Mesothelial cell of epicardium (in vitro differentiated cells): ENCODE results near the gene KRI1. TPM values are rescaled to one million over a fixed set of nuclear protein-coding genes. Genes with fewer than 3 reads are reported as not detected.

Experiments
- DNase-seq, 2 experiments: peaks; one replicate each; pipeline ENCODE4 v3.0.0; 2021; ENCODE audit warnings: low spot score in 2 of 2; ENCODE audit not compliant: unreplicated experiment in 2 of 2
- H3K27ac Mint-ChIP-seq: 2 replicates; pipeline ENCODE4 v1.8.0; 2021; ENCODE audit warnings: mixed read lengths
- H3K27me3 Mint-ChIP-seq: 2 replicates; pipeline ENCODE4 v1.8.0; 2021; ENCODE audit warnings: low read depth, mixed read lengths
- H3K36me3 Mint-ChIP-seq: 2 replicates; pipeline ENCODE4 v1.8.0; 2021; ENCODE audit warnings: mixed read lengths
- H3K4me1 Mint-ChIP-seq: 2 replicates; pipeline ENCODE4 v1.8.0; 2021; ENCODE audit warnings: mixed read lengths
- H3K4me3 Mint-ChIP-seq: 2 replicates; pipeline ENCODE4 v1.8.0; 2021; ENCODE audit warnings: mild to moderate bottlenecking, moderate library complexity, mixed read lengths
- H3K9me3 Mint-ChIP-seq: 2 replicates; pipeline ENCODE4 v1.8.0; 2021; ENCODE audit warnings: mixed read lengths
- total RNA-seq: library from RNA; stranded (reverse); gene quantifications from 3 replicates; pipeline ENCODE4 v1.2.1, GENCODE V29; 2021
- TF ChIP-seq, protein P1 (sequence below): fragments of 200-600 bp; sonication (generic); IDR thresholded peaks from one replicate; pipeline ENCODE4 v1.5.0; 2021; ENCODE audit warnings: antibody characterized with exemption; ENCODE audit not compliant: unreplicated experiment

Gene KRI1
- total RNA-seq, 1 donor from 2014 or later = 27.4 TPM

DNA sequence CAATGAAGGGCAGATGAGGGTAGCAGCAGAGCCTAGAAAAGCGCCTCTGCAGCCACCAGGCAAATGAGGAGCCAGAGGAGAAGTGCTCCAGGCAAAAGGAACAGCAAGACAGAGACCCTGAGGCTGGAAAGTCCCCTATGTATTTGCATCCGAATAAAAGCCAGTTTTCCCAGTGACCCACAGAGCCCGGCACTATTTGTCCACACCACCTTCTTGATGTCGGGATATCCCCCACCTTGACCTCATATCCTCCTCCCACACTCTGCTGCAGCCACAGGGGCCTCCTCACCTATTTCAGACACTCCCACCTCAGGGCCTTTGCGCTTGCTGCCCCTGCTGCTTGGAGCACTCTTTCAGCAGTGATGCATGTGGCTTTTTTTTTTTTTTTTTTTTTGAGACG, 15.5 kb downstream of the KRI1 start:
- no peak overlapping the region for H3K27ac Mint-ChIP-seq
- no peak for DNase-seq
- no peaks in the 10 kb centered on the region for H3K4me1 Mint-ChIP-seq
- no peaks in the 10 kb centered on the region for H3K9me3 Mint-ChIP-seq
- no peak overlapping the region for H3K4me3 Mint-ChIP-seq
- TF ChIP-seq, protein P1, sequence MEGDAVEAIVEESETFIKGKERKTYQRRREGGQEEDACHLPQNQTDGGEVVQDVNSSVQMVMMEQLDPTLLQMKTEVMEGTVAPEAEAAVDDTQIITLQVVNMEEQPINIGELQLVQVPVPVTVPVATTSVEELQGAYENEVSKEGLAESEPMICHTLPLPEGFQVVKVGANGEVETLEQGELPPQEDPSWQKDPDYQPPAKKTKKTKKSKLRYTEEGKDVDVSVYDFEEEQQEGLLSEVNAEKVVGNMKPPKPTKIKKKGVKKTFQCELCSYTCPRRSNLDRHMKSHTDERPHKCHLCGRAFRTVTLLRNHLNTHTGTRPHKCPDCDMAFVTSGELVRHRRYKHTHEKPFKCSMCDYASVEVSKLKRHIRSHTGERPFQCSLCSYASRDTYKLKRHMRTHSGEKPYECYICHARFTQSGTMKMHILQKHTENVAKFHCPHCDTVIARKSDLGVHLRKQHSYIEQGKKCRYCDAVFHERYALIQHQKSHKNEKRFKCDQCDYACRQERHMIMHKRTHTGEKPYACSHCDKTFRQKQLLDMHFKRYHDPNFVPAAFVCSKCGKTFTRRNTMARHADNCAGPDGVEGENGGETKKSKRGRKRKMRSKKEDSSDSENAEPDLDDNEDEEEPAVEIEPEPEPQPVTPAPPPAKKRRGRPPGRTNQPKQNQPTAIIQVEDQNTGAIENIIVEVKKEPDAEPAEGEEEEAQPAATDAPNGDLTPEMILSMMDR = no peak
- no peaks in the 10 kb centered on the region for H3K27me3 Mint-ChIP-seq
- peaks cover 27% of the 10 kb centered on the region for H3K36me3 Mint-ChIP-seq

DNA sequence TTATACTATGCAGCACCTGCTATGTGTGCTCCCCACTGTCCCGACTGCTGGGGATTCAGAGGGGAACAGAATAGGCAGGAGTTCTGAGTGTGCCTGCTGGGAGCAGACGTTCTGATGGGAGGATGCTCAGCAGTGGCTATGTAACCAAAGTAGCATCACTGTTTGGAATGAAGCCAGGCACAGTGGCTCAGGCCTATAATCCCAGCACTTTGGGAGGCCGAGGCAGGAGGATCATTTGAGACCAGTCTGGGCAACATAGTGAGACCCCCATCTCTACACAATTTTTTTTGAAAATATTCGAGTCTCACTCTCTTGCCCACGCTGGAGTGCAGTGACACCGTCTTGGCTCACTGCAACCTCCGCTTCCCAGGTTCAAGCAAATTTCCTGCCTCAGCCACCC, 16.1 kb downstream of the KRI1 start:
- H3K36me3 Mint-ChIP-seq = peaks cover 28% of the 10 kb centered on the region
- TF ChIP-seq, protein P1 = no peak
- H3K4me1 Mint-ChIP-seq = peaks cover 3% of the 10 kb centered on the region
- H3K4me3 Mint-ChIP-seq = no peak overlapping the region
- H3K27ac Mint-ChIP-seq = no peak overlapping the region
- no peaks in the 10 kb centered on the region for H3K9me3 Mint-ChIP-seq
- DNase-seq = no peak
- H3K27me3 Mint-ChIP-seq = no peaks in the 10 kb centered on the region

DNA sequence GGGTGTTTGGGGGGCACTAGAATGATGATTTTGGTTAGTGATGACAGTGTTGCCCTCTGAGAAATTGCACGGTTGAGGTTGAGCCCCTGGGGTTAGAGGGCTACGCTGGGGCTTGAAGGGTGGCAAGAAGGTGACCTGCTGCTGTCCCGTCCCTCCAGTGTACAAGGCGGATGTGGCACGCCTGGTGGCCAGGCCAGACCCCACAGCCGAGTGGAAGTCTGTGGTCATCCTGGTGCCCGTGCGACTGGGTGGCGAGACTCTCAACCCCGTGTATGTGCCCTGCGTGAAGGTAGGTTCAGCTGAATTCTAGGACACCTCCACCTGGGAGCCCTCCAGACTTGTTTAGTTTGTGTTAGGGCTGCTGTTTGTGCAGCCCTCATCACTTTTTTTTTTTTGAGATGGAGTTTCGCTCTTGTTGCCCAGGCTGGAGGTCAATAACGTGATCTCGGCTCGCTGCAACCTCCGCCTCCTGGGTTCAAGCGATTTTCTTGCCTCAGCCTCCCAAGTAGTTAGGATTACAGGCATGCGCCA, 17.0 kb downstream of the KRI1 start:
- peaks cover 3% of the 10 kb centered on the region for H3K4me1 Mint-ChIP-seq
- H3K27me3 Mint-ChIP-seq = no peaks in the 10 kb centered on the region
- H3K4me3 Mint-ChIP-seq = no peak overlapping the region
- TF ChIP-seq, protein P1 = no peak
- peaks cover 28% of the 10 kb centered on the region for H3K36me3 Mint-ChIP-seq
- H3K27ac Mint-ChIP-seq = no peak overlapping the region
- H3K9me3 Mint-ChIP-seq = no peaks in the 10 kb centered on the region
- DNase-seq = no peak

DNA sequence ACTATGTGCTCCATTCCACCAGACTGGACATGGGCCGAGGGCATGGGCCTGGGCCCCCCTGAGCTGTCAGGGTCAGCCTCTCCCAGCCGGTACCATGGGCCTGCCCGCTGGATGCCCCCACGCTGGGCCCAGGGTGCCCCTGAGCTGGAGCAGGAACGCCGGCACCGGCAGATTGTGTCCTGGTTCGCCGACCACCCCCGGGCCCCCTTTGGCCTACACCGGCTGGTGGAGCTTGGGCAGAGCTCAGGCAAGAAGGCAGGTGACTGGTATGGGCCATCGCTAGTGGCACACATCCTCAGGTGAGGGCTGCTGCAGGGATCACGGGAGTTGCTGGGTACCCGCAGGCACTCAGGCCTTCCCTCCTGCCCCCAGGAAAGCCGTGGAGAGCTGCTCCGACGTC, 19.0 kb downstream of the KRI1 start:
- no peaks in the 10 kb centered on the region for H3K27me3 Mint-ChIP-seq
- H3K9me3 Mint-ChIP-seq = no peaks in the 10 kb centered on the region
- H3K36me3 Mint-ChIP-seq = peaks cover 16% of the 10 kb centered on the region
- peaks cover 3% of the 10 kb centered on the region for H3K4me1 Mint-ChIP-seq
- TF ChIP-seq, protein P1 = no peak
- DNase-seq = no peak
- no peak overlapping the region for H3K27ac Mint-ChIP-seq
- H3K4me3 Mint-ChIP-seq = no peak overlapping the region

DNA sequence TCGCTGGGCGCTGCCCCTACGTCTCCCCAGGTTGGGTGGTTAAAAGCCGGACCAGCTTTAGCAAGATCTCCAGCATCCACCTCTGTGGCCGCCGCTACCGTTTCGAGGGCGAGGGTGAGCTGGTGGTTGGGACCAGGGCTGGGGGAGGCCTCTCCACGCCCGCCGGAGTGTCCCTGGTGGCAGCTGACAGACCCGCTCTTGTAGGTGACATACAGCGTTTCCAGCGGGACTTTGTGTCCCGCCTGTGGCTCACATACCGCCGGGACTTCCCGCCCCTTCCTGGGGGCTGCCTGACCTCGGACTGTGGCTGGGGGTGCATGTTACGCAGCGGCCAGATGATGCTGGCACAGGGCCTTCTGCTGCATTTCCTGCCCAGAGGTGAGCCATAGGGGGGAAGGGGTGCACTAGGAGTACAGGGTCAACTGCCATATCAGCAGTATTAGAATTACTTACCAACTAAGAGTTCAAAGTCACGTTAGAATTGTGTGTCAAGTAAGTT, 21.0 kb downstream of the KRI1 start:
- TF ChIP-seq, protein P1 = no peak
- peaks cover 4% of the 10 kb centered on the region for H3K36me3 Mint-ChIP-seq
- peaks cover 17% of the 10 kb centered on the region for H3K27me3 Mint-ChIP-seq
- no peaks in the 10 kb centered on the region for H3K9me3 Mint-ChIP-seq
- H3K27ac Mint-ChIP-seq = no peak overlapping the region
- H3K4me3 Mint-ChIP-seq = peak overlapping the region; percentile 82
- no peak for DNase-seq
- H3K4me1 Mint-ChIP-seq = peaks cover 3% of the 10 kb centered on the region
